ENCODE data around the gene DOCK9.

- no peak for TF ChIP-seq POLR2AphosphoS5 (IDR thresholded peaks at IDR 0.05; ENCODE audit: low read depth)
- TF ChIP-seq, protein P1, sequence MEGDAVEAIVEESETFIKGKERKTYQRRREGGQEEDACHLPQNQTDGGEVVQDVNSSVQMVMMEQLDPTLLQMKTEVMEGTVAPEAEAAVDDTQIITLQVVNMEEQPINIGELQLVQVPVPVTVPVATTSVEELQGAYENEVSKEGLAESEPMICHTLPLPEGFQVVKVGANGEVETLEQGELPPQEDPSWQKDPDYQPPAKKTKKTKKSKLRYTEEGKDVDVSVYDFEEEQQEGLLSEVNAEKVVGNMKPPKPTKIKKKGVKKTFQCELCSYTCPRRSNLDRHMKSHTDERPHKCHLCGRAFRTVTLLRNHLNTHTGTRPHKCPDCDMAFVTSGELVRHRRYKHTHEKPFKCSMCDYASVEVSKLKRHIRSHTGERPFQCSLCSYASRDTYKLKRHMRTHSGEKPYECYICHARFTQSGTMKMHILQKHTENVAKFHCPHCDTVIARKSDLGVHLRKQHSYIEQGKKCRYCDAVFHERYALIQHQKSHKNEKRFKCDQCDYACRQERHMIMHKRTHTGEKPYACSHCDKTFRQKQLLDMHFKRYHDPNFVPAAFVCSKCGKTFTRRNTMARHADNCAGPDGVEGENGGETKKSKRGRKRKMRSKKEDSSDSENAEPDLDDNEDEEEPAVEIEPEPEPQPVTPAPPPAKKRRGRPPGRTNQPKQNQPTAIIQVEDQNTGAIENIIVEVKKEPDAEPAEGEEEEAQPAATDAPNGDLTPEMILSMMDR (conservative IDR thresholded peaks at IDR 0.05; ENCODE audit: low read depth in 2 of 2), result no peak
- TF ChIP-seq REST (IDR thresholded peaks at IDR 0.05; ENCODE audit: unreplicated experiment), result no peak
- TF ChIP-seq, protein P2, sequence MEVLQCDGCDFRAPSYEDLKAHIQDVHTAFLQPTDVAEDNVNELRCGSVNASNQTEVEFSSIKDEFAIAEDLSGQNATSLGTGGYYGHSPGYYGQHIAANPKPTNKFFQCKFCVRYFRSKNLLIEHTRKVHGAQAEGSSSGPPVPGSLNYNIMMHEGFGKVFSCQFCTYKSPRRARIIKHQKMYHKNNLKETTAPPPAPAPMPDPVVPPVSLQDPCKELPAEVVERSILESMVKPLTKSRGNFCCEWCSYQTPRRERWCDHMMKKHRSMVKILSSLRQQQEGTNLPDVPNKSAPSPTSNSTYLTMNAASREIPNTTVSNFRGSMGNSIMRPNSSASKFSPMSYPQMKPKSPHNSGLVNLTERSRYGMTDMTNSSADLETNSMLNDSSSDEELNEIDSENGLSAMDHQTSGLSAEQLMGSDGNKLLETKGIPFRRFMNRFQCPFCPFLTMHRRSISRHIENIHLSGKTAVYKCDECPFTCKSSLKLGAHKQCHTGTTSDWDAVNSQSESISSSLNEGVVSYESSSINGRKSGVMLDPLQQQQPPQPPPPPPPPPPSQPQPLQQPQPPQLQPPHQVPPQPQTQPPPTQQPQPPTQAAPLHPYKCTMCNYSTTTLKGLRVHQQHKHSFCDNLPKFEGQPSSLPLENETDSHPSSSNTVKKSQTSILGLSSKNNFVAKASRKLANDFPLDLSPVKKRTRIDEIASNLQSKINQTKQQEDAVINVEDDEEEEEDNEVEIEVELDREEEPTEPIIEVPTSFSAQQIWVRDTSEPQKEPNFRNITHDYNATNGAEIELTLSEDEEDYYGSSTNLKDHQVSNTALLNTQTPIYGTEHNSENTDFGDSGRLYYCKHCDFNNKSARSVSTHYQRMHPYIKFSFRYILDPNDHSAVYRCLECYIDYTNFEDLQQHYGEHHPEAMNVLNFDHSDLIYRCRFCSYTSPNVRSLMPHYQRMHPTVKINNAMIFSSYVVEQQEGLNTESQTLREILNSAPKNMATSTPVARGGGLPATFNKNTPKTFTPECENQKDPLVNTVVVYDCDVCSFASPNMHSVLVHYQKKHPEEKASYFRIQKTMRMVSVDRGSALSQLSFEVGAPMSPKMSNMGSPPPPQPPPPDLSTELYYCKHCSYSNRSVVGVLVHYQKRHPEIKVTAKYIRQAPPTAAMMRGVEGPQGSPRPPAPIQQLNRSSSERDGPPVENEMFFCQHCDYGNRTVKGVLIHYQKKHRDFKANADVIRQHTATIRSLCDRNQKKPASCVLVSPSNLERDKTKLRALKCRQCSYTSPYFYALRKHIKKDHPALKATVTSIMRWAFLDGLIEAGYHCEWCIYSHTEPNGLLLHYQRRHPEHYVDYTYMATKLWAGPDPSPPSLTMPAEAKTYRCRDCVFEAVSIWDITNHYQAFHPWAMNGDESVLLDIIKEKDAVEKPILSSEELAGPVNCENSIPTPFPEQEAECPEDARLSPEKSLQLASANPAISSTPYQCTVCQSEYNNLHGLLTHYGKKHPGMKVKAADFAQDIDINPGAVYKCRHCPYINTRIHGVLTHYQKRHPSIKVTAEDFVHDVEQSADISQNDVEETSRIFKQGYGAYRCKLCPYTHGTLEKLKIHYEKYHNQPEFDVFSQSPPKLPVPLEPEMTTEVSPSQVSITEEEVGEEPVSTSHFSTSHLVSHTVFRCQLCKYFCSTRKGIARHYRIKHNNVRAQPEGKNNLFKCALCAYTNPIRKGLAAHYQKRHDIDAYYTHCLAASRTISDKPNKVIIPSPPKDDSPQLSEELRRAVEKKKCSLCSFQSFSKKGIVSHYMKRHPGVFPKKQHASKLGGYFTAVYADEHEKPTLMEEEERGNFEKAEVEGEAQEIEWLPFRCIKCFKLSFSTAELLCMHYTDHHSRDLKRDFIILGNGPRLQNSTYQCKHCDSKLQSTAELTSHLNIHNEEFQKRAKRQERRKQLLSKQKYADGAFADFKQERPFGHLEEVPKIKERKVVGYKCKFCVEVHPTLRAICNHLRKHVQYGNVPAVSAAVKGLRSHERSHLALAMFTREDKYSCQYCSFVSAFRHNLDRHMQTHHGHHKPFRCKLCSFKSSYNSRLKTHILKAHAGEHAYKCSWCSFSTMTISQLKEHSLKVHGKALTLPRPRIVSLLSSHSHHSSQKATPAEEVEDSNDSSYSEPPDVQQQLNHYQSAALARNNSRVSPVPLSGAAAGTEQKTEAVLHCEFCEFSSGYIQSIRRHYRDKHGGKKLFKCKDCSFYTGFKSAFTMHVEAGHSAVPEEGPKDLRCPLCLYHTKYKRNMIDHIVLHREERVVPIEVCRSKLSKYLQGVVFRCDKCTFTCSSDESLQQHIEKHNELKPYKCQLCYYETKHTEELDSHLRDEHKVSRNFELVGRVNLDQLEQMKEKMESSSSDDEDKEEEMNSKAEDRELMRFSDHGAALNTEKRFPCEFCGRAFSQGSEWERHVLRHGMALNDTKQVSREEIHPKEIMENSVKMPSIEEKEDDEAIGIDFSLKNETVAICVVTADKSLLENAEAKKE (CRISPR knock-in tag; IDR thresholded peaks at IDR 0.05), result no peak
- no peak for TF ChIP-seq EZH2phosphoT487 (IDR thresholded peaks at IDR 0.05; ENCODE audit: unreplicated experiment)
- TF ChIP-seq ZNF331 (CRISPR knock-in tag; IDR thresholded peaks at IDR 0.05; ENCODE audit: low read depth), result no peak
- TF ChIP-seq EZH2 (IDR thresholded peaks at IDR 0.05; ENCODE audit: low read depth, unreplicated experiment), result no peak
- no peak for TF ChIP-seq CREB1 (CRISPR knock-in tag; IDR thresholded peaks at IDR 0.05; ENCODE audit: low read depth)
These were observed 142.7 kb downstream of the DOCK9 start for GRCh38 chr13:98835156-98835555.
